Panc1 (cell line): ENCODE measurements around the gene HAUS8.

Experiments
- CTCF ChIP-seq: fragments of 450-650 bp; IDR thresholded peaks from 2 replicates; pipeline ENCODE4 v1.5.1; 2017; ENCODE audit warnings: mild to moderate bottlenecking
- POLR2AphosphoS5 ChIP-seq: IDR thresholded peaks from 2 replicates; pipeline ENCODE4 v1.6.1; 2012; ENCODE audit warnings: mild to moderate bottlenecking, low read depth, low read length, moderate library complexity
- REST ChIP-seq, 2 experiments: IDR thresholded peaks; 2 replicates each; pipeline ENCODE4 v1.6.1; 2011 to 2012; ENCODE audit warnings: low read depth in 2 of 2, control low read depth in 1 of 2, low read length in 1 of 2, mild to moderate bottlenecking in 1 of 2, moderate library complexity in 1 of 2; ENCODE audit not compliant: insufficient read depth in 1 of 2
- SIN3A ChIP-seq: IDR thresholded peaks from 2 replicates; pipeline ENCODE4 v1.6.1; 2012; ENCODE audit warnings: low read depth, mild to moderate bottlenecking, low read length, moderate library complexity, borderline replicate concordance; ENCODE audit not compliant: insufficient read depth
- TCF7L2 ChIP-seq: IDR thresholded peaks from 2 replicates; pipeline ENCODE4 v1.6.1; 2011; ENCODE audit warnings: mild to moderate bottlenecking, low read depth, low read length, inconsistent platforms

DNA sequence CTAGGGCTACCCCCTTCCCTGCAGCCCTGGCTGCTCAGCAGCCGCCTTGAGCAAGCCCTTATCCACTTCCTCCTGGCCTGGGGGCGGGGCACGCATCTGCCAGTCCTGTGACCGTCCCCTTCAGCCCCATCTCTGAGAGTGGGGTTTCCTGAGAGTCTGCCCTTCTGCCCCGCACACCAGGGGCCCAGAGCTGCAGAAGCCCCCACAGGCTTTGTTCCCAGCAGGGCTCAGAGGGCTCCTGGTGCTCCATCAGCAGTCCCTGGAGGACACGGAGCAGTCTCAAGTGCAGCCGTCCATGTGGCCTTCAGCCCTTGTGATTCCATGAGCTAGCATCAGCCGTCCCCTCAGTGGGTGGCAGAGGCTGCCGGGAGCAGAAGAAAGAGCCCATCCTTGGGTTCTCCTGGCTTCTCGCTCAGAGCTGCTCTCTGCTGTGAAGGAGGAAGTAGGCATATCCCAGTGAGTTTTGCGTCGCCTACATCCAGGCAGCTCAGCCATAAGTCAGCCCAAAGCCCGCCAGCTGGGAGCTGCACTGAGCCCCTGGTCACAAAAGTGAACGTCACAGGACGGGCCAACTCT is 16.6 kb upstream of the HAUS8 start:
- TF ChIP-seq POLR2AphosphoS5 (no peak), CTCF (no peak), SIN3A (no peak), REST (IDR thresholded peaks at IDR 0.05; ENCODE audit: insufficient read depth in 1 of 2, low read depth in 2 of 2, low read length in 1 of 2) (no peak), TCF7L2 (no peak)
